Heart left ventricle (tissue), 13 donors: ENCODE data around the gene PPA2.
"Not testable (repeated sequence)": the region's sequence is repeated elsewhere in the genome, so short reads cannot be mapped to it uniquely, and the experiment has no call there.

Source experiments
- POLR2A ChIP-seq, 2 donors: fragments of 450-650 bp; IDR thresholded peaks; one replicate each; pipeline ENCODE4 v1.6.1; 2017; ENCODE audit warnings: antibody characterized with exemption in 2 of 2, mild to moderate bottlenecking in 2 of 2, moderate library complexity in 2 of 2
- TF ChIP-seq, protein P1 (sequence below), 12 donors: fragments of 200-600 bp; sonication (generic) in 4 of 12; IDR thresholded peaks; one replicate each; pipeline versions ENCODE4 v1.5.0 to v1.8.0; 2018 to 2022; ENCODE audit warnings: antibody characterized with exemption in 12 of 12, mild to moderate bottlenecking in 5 of 12
- donor health status: ischemic (EF 13 %, LVEDD 7.1; RV severe dilation, severe dysfunction).
- donor health status: DM: no; HTN: yes; CAD: no.
- donor health status: DM: no; HTN: no; CAD: no.
- donor health status: ischemic (EF 25% LVEDD 6.9; RV normal size, moderate dysfunction).
- donor health status: ischemic (EF 25% LVEDD 5.7; RV mildly dilated, moderate dysfunction).
- donor health status: ischemic (EF 35%, LVEDD 5.7; RV mildly dilated, moderate dysfunction).
- donor health status: nonischemic (EF 11% LVEDD 7.7; RV severe dilation, severe dysfunction).
- donor health status: DM: yes; HTN: yes; CAD: no.
- donor health status: PGD.
- donor health status: ischemic (EF 29% LVEDD 5.4; RV normal size, mild dysfunction).
- donor health status: nonischemic (EF 23%, LVEDD 6.1; RV moderate dilation, normal function).

DNA sequence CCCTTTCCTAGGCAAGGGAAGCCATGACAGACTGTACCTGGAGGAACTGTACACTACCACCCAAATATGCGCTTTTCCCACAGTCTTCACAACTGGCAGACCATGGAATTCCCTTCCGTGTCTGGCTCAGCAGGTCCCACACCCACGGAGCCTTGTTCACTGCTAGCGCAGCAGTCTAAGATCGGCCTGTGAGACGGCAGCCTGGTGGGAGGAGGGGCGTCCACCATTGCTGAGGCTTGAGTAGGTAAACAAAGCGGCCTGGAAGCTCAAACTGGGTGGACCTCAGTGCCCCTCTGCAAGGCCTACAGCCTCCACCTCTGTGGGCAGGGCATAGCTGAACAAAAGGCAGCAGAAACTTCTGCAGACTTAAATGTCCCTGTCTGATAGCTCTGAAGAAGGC is 64.7 kb downstream of the PPA2 start:
- TF ChIP-seq, protein P1, sequence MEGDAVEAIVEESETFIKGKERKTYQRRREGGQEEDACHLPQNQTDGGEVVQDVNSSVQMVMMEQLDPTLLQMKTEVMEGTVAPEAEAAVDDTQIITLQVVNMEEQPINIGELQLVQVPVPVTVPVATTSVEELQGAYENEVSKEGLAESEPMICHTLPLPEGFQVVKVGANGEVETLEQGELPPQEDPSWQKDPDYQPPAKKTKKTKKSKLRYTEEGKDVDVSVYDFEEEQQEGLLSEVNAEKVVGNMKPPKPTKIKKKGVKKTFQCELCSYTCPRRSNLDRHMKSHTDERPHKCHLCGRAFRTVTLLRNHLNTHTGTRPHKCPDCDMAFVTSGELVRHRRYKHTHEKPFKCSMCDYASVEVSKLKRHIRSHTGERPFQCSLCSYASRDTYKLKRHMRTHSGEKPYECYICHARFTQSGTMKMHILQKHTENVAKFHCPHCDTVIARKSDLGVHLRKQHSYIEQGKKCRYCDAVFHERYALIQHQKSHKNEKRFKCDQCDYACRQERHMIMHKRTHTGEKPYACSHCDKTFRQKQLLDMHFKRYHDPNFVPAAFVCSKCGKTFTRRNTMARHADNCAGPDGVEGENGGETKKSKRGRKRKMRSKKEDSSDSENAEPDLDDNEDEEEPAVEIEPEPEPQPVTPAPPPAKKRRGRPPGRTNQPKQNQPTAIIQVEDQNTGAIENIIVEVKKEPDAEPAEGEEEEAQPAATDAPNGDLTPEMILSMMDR (IDR thresholded peaks at IDR 0.05) = not testable (repeated sequence)
- not testable (repeated sequence) for TF ChIP-seq POLR2A (IDR thresholded peaks at IDR 0.05)
